ENCODE measurements around the gene KRT4.

DNA sequence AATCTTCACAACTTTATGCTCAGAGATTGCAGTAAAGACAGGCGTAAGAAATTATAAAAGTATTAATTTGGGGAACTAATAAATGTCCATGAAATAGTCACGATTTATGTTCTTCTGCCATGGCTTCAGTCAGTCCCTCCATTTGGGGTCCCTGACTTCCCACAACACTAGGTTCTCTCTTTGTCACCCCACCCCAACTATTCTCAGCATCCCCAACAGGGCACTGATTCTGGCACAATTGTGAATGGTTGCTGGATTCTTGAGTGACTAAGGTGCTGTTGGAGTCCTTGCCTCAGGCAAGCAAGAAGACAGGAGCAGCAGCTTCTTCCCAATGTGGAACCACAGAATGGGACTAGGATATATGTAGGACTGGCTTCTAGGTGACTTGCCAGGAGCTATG is 52.1 kb downstream of the KRT4 start:
- TF ChIP-seq CTCF (IDR thresholded peaks at IDR 0.05) = no peak
- no peak for TF ChIP-seq POLR2A (IDR thresholded peaks at IDR 0.05)
